OCI-LY7 (cell line): ENCODE results near the gene CES5A.

Experiments used
- EZH2phosphoT487 ChIP-seq: fragments of 200-600 bp; sonication (generic); IDR thresholded peaks from 2 replicates; pipeline ENCODE4 v1.6.1; 2018; ENCODE audit warnings: low read depth, borderline replicate concordance, mild to moderate bottlenecking, mixed run types, antibody characterized with exemption, low read length, moderate library complexity, mixed read lengths
- TF ChIP-seq, protein P1 (sequence below): fragments of 200-600 bp; sonication (generic); conservative IDR thresholded peaks from 2 replicates; pipeline ENCODE4 v1.5.1; 2014; ENCODE audit warnings: mild to moderate bottlenecking, antibody characterized with exemption, low read length, moderate library complexity, mixed read lengths

DNA sequence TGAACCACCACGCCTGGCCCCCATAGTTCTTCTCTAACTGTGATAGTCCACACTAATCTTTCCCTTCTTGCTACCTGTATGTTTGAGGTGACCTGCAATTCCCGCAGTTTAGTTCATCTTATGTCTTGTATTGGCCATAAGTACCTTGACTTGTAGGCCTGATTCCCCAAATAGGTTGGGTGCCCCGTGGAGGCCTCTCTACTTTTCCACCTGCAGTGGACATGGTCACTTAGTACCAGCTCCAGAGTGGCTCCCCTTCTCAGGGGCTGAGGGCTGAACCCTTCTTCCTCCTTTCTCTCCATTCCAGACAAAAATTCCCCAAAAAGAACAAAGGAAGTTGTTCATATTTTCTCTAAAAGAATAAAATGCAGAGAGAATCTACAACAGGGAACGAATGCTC lies 33.5 kb upstream of the CES5A start:
- TF ChIP-seq, protein P1, sequence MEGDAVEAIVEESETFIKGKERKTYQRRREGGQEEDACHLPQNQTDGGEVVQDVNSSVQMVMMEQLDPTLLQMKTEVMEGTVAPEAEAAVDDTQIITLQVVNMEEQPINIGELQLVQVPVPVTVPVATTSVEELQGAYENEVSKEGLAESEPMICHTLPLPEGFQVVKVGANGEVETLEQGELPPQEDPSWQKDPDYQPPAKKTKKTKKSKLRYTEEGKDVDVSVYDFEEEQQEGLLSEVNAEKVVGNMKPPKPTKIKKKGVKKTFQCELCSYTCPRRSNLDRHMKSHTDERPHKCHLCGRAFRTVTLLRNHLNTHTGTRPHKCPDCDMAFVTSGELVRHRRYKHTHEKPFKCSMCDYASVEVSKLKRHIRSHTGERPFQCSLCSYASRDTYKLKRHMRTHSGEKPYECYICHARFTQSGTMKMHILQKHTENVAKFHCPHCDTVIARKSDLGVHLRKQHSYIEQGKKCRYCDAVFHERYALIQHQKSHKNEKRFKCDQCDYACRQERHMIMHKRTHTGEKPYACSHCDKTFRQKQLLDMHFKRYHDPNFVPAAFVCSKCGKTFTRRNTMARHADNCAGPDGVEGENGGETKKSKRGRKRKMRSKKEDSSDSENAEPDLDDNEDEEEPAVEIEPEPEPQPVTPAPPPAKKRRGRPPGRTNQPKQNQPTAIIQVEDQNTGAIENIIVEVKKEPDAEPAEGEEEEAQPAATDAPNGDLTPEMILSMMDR: no peak
- TF ChIP-seq EZH2phosphoT487: no peak
